IMR-90 (cell line): ENCODE data around the gene USP7. TPM values are rescaled to one million over a fixed set of nuclear protein-coding genes. Genes with fewer than 3 reads are reported as not detected.

Source experiments
- ATAC-seq: fragments of 200-7000 bp; cut with Tn5 transposase; 2 replicates; pipeline ENCODE4 v1.9.1; 2020; ENCODE audit warnings: low read depth, mild to moderate bottlenecking, moderate library complexity
- BruUV-seq: library from RNA; stranded (reverse); fragments of 400-500 nt; replicated peaks from 2 replicates; lab custom pipeline; 2021; lab: Mats Ljungman, UMichigan
- CTCF ChIA-PET: fragments of 300-600 bp; formaldehyde crosslinking; extraction: SDS; loops from one replicate; lab custom pipeline; 2021; ENCODE audit warnings: antibody characterized with exemption; lab: Yijun Ruan, JAX
- POLR2A ChIA-PET: fragments of 300-600 bp; sonication (Branson Sonifier 250); formaldehyde crosslinking; loops from one replicate; lab custom pipeline; 2022; ENCODE audit warnings: antibody characterized with exemption; ENCODE audit not compliant: unreplicated experiment; lab: Charles Lee
- DNase-seq: peaks from one replicate; pipeline ENCODE4 v3.0.0; 2013
- H2AFZ ChIP-seq: replicated peaks from 2 replicates; pipeline ENCODE3; 2013; ENCODE audit warnings: low read length, mild to moderate bottlenecking; ENCODE audit not compliant: poor library complexity
- H2AK5ac ChIP-seq: 2 replicates; pipeline ENCODE4 v1.6.1; 2013; ENCODE audit warnings: low read depth, low read length, inconsistent platforms
- H2AK9ac ChIP-seq: replicated peaks from 2 replicates; pipeline ENCODE3; 2013; ENCODE audit warnings: mild to moderate bottlenecking, low read depth, low read length, moderate library complexity; ENCODE audit not compliant: poor library complexity
- H2BK120ac ChIP-seq: 2 replicates; pipeline ENCODE4 v1.6.1; 2013; ENCODE audit warnings: low read depth, low read length, inconsistent platforms
- H2BK15ac ChIP-seq: 3 replicates; pipeline ENCODE4 v1.6.1; 2013; ENCODE audit warnings: low read depth, low read length, inconsistent platforms
- H2BK20ac ChIP-seq: 2 replicates; pipeline ENCODE4 v1.6.1; 2013; ENCODE audit warnings: low read depth, mild to moderate bottlenecking, inconsistent platforms, low read length, moderate library complexity
- H2BK5ac ChIP-seq: 2 replicates; pipeline ENCODE4 v1.6.1; 2013; ENCODE audit warnings: mild to moderate bottlenecking, low read depth, low read length, inconsistent platforms; ENCODE audit not compliant: poor library complexity, severe bottlenecking
- H3K14ac ChIP-seq: replicated peaks from 2 replicates; pipeline ENCODE4 v1.6.1; 2013; ENCODE audit warnings: low read depth, low read length, inconsistent platforms
- H3K18ac ChIP-seq: 2 replicates; pipeline ENCODE4 v1.6.1; 2013; ENCODE audit warnings: low read depth, low read length, control low read depth
- H3K23ac ChIP-seq: 2 replicates; pipeline ENCODE4 v1.6.1; 2013; ENCODE audit warnings: low read depth, low read length, inconsistent platforms
- H3K27ac ChIP-seq: 2 replicates; pipeline ENCODE4 v1.5.1; 2013; ENCODE audit warnings: mild to moderate bottlenecking, control low read depth, low read length; ENCODE audit not compliant: insufficient read depth
- H3K27me3 ChIP-seq: 2 replicates; pipeline ENCODE4 v1.6.1; 2013; ENCODE audit warnings: low read length; ENCODE audit not compliant: control insufficient read depth, insufficient read depth
- H3K36me3 ChIP-seq: 2 replicates; pipeline ENCODE4 v1.6.1; 2013; ENCODE audit warnings: low read length, mixed read lengths; ENCODE audit not compliant: control insufficient read depth, insufficient read depth
- H3K4ac ChIP-seq: 2 replicates; pipeline ENCODE4 v1.6.1; 2013; ENCODE audit warnings: low read depth, low read length, inconsistent platforms
- H3K4me1 ChIP-seq: 2 replicates; pipeline ENCODE4 v1.6.1; 2013; ENCODE audit warnings: low read length, mixed read lengths; ENCODE audit not compliant: control insufficient read depth, insufficient read depth
- H3K4me2 ChIP-seq: 2 replicates; pipeline ENCODE4 v1.6.1; 2013; ENCODE audit warnings: low read depth, mild to moderate bottlenecking, control low read depth, low read length, moderate library complexity
- H3K4me3 ChIP-seq: 2 replicates; pipeline ENCODE4 v1.5.1; 2013; ENCODE audit warnings: low read depth, mild to moderate bottlenecking, control low read depth, low read length, moderate library complexity; ENCODE audit not compliant: insufficient read depth
- H3K56ac ChIP-seq: 2 replicates; pipeline ENCODE4 v1.6.1; 2013; ENCODE audit warnings: low read length, inconsistent platforms; ENCODE audit not compliant: insufficient read depth; ENCODE audit errors: extremely low read depth
- H3K79me1 ChIP-seq, 2 experiments: 2 replicates each; pipeline ENCODE4 v1.6.1; 2013; ENCODE audit warnings: low read length in 2 of 2, inconsistent platforms in 1 of 2, low read depth in 1 of 2
- H3K9ac ChIP-seq: 2 replicates; pipeline ENCODE4 v1.6.1; 2013; ENCODE audit warnings: low read depth, low read length, control low read depth
- H3K9me1 ChIP-seq: 2 replicates; pipeline ENCODE4 v1.6.1; 2013; ENCODE audit warnings: low read length, inconsistent platforms; ENCODE audit not compliant: insufficient read depth
- H3K9me3 ChIP-seq: 2 replicates; pipeline ENCODE4 v1.6.1; 2013; ENCODE audit warnings: low read length; ENCODE audit not compliant: control insufficient read depth, insufficient read depth
- H4K20me1 ChIP-seq: 2 replicates; pipeline ENCODE4 v1.6.1; 2013; ENCODE audit warnings: low read length, inconsistent platforms; ENCODE audit not compliant: insufficient read depth
- H4K5ac ChIP-seq: 2 replicates; pipeline ENCODE4 v1.6.1; 2013; ENCODE audit warnings: mild to moderate bottlenecking, low read depth, low read length, control low read depth
- H4K8ac ChIP-seq, 2 experiments: 2 replicates each; pipeline ENCODE4 v1.6.1; 2013; ENCODE audit warnings: low read depth in 2 of 2, low read length in 2 of 2, control low read depth in 1 of 2, inconsistent platforms in 1 of 2
- H4K91ac ChIP-seq: 2 replicates; pipeline ENCODE4 v1.6.1; 2013; ENCODE audit warnings: low read depth, low read length, inconsistent platforms; ENCODE audit not compliant: insufficient read depth
- BHLHE40 ChIP-seq: fragments of 150-350 bp; IDR thresholded peaks from 2 replicates; pipeline ENCODE4 v1.6.1; 2016; ENCODE audit warnings: mild to moderate bottlenecking, low read depth, low read length
- CEBPB ChIP-seq: IDR thresholded peaks from 2 replicates; pipeline ENCODE4 v1.6.1; 2012; ENCODE audit warnings: low read depth, low read length, improper control_type of control experiment
- CHD1 ChIP-seq: IDR thresholded peaks from 2 replicates; pipeline ENCODE4 v1.6.1; 2012; ENCODE audit warnings: low read depth, low read length, improper control_type of control experiment
- CTCF ChIP-seq: conservative IDR thresholded peaks from 2 replicates; pipeline ENCODE4 v1.5.1; 2012; ENCODE audit warnings: mild to moderate bottlenecking, low read depth, low read length, improper control_type of control experiment
- ELK1 ChIP-seq: fragments of 150-350 bp; IDR thresholded peaks from 2 replicates; pipeline ENCODE4 v1.6.1; 2016; ENCODE audit warnings: low read depth, mild to moderate bottlenecking, low read length, moderate library complexity, borderline replicate concordance
- FOS ChIP-seq: fragments of 150-350 bp; IDR thresholded peaks from 2 replicates; pipeline ENCODE4 v1.6.1; 2016; ENCODE audit warnings: low read depth, low read length
- MAFK ChIP-seq: IDR thresholded peaks from 2 replicates; pipeline ENCODE4 v1.6.1; 2012; ENCODE audit warnings: low read depth, low read length, improper control_type of control experiment
- MAZ ChIP-seq: IDR thresholded peaks from 2 replicates; pipeline ENCODE4 v1.6.1; 2012; ENCODE audit warnings: low read depth, mild to moderate bottlenecking, low read length, improper control_type of control experiment, moderate library complexity, borderline replicate concordance
- MXI1 ChIP-seq: IDR thresholded peaks from 2 replicates; pipeline ENCODE4 v1.6.1; 2012; ENCODE audit warnings: low read depth, mild to moderate bottlenecking, low read length, moderate library complexity, borderline replicate concordance
- NFE2L2 ChIP-seq: fragments of 150-350 bp; IDR thresholded peaks from 2 replicates; pipeline ENCODE4 v1.6.1; 2016; ENCODE audit warnings: low read depth, mild to moderate bottlenecking, low read length
- POLR2A ChIP-seq: IDR thresholded peaks from 2 replicates; pipeline ENCODE4 v1.6.1; 2012; ENCODE audit warnings: mild to moderate bottlenecking, low read depth, low read length
- RAD21 ChIP-seq: IDR thresholded peaks from 2 replicates; pipeline ENCODE4 v1.6.1; 2012; ENCODE audit warnings: low read length, improper control_type of control experiment
- RCOR1 ChIP-seq: IDR thresholded peaks from 2 replicates; pipeline ENCODE4 v1.6.1; 2012; ENCODE audit warnings: mild to moderate bottlenecking, low read length, improper control_type of control experiment; ENCODE audit not compliant: insufficient replicate concordance
- RFX5 ChIP-seq: IDR thresholded peaks from 2 replicates; pipeline ENCODE4 v1.8.0; 2012; ENCODE audit warnings: low read depth, mild to moderate bottlenecking, low read length, moderate library complexity
- SMC3 ChIP-seq: fragments of 150-350 bp; IDR thresholded peaks from 2 replicates; pipeline ENCODE4 v1.6.1; 2016; ENCODE audit warnings: low read depth, mild to moderate bottlenecking, antibody characterized with exemption, low read length, moderate library complexity
- WGBS, 2 experiments: methylation state at CpG; one replicate each; pipeline versions ENCODE4 v1.1.5 to v1.1.7; 2013; ENCODE audit warnings: missing lambda C conversion rate in 2 of 2; ENCODE audit not compliant: insufficient read length in 1 of 2; ENCODE audit errors: extremely low coverage in 2 of 2; 5-methylcytosine and 5-hydroxymethylcytosine counted together
- dilution Hi-C: fragments of 300-500 bp; cut with HindIII; formaldehyde crosslinking; loops from one replicate; pipeline ENCODE4 v1.14.3; 2018; ENCODE audit warnings: low sequenced_read_pairs; ENCODE audit not compliant: unreplicated experiment
- in situ Hi-C: fragments of 300-500 bp; cut with MboI; formaldehyde crosslinking; loops from 3 replicates; pipeline ENCODE4 v1.14.3; 2019; ENCODE audit warnings: low sequenced_read_pairs, inconsistent platforms, mixed read lengths
- intact Hi-C: fragments of 100-400 bp; cut with micrococcal nuclease; formaldehyde crosslinking; loops from 2 replicates; pipeline ENCODE4 v1.10.0; 2022
- polyA plus RNA-seq, 3 experiments: library from polyadenylated mRNA; depleted of rRNA; stranded (reverse); fragments of >200 nt; gene quantifications; 2 replicates each; pipeline ENCODE4 v1.2.3, GENCODE V29; 2012; ENCODE audit warnings: low replicate concordance in 1 of 3
- total RNA-seq: library from RNA; depleted of rRNA; stranded (reverse); fragments of >200 nt; gene quantifications from 2 replicates; pipeline ENCODE4 v1.2.3, GENCODE V29; 2012
- TF ChIP-seq, protein P1 (sequence below): fragments of 150-350 bp; IDR thresholded peaks from 2 replicates; pipeline ENCODE4 v1.6.1; 2017; ENCODE audit warnings: mild to moderate bottlenecking, antibody characterized with exemption, low read length, low read depth

The USP7 gene
- total and polyA plus RNA-seq, 2 of the 4 experiments (the other 2 are of a cell fraction) = 17.8 to 28.3 TPM

- H3K36me3 ChIP-seq = peaks cover 61% of the 10 kb centered on the region
- H3K4ac ChIP-seq = no peak overlapping the region
- H3K4me3 ChIP-seq = no peak overlapping the region
- H3K56ac ChIP-seq = no peak overlapping the region
- no peak overlapping the region for H3K14ac ChIP-seq
- H3K9me1 ChIP-seq = no peaks in the 10 kb centered on the region; the same call in 1 of the 2 replicates
- in situ Hi-C loops (no loop called here), intact Hi-C loops (loop anchor here (2.0 to 10.0 kb wide), 2 partner anchors 191 to 231 kb away; partner anchors contain the start of gene HAPSTR1), dilution Hi-C loops (no loop called here)
- H4K20me1 ChIP-seq = peaks cover 7% of the 10 kb centered on the region
- H3K27ac ChIP-seq = no peak overlapping the region
- H2BK20ac ChIP-seq = no peak overlapping the region
- no peak overlapping the region for H2BK5ac ChIP-seq
- TF ChIP-seq CHD1 (no peak), NFE2L2 (no peak), RFX5 (no peak), CEBPB (no peak), MXI1 (no peak), RCOR1 (no peak), SMC3 (no peak), MAZ (no peak), BHLHE40 (no peak), POLR2A (no peak), FOS (no peak), RAD21 (no peak), MAFK (no peak), CTCF (no peak), ELK1 (no peak)
- TF ChIP-seq, protein P1, sequence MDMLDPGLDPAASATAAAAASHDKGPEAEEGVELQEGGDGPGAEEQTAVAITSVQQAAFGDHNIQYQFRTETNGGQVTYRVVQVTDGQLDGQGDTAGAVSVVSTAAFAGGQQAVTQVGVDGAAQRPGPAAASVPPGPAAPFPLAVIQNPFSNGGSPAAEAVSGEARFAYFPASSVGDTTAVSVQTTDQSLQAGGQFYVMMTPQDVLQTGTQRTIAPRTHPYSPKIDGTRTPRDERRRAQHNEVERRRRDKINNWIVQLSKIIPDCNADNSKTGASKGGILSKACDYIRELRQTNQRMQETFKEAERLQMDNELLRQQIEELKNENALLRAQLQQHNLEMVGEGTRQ = no peak
- H2BK15ac ChIP-seq = no peak overlapping the region
- H2AFZ ChIP-seq = no peak overlapping the region
- H4K91ac ChIP-seq = no peak overlapping the region
- H3K4me1 ChIP-seq = no peaks in the 10 kb centered on the region
- no TSS peak for BruUV-seq
- no peak overlapping the region for H2AK9ac ChIP-seq
- H3K27me3 ChIP-seq = no peaks in the 10 kb centered on the region
- DNase-seq (no peak), ATAC-seq (no peak)
- H4K5ac ChIP-seq = no peak overlapping the region
- H3K9me3 ChIP-seq = no peaks in the 10 kb centered on the region
- H3K23ac ChIP-seq = no peak overlapping the region
- no peak overlapping the region for H3K4me2 ChIP-seq
- H3K79me1 ChIP-seq = peaks cover 22 to 24% of the 10 kb centered on the region in 2 experiments
- ChIA-PET CTCF (no interaction called here), POLR2A (no interaction called here)
- H4K8ac ChIP-seq = no peak overlapping the region
- H3K18ac ChIP-seq = no peak overlapping the region
- no peak overlapping the region for H2BK120ac ChIP-seq
- no peak overlapping the region for H3K9ac ChIP-seq
- H2AK5ac ChIP-seq = no peak overlapping the region
- WGBS, 2 experiments = 100% methylated on average over 3 of the region's 8 CpGs; no CpG with 5 or more reads in 1 of the 2 experiments
Measured at GRCh38 chr16:8904018-8904430, 59.7 kb downstream of the USP7 start.
